K562 (cell line): ENCODE data around the gene CSF1. TPM values are rescaled to one million over a fixed set of nuclear protein-coding genes. Genes with fewer than 3 reads are reported as not detected.
A peak's percentile ranks its signal among the peaks of the same experiment; 100 is the strongest.

ENCODE experiments used
- ATAC-seq: fragments of 200-7000 bp; cut with Tn5 transposase; 3 replicates; pipeline ENCODE4 v1.9.1; 2020; ENCODE audit warnings: moderate library complexity
- BruUV-seq: library from RNA; stranded (reverse); fragments of 400-500 nt; replicated peaks from 2 replicates; lab custom pipeline; 2021; lab: Mats Ljungman, UMichigan
- CTCF ChIA-PET: fragments of 300-600 bp; formaldehyde crosslinking; extraction: SDS; loops from one replicate; lab custom pipeline; 2021; ENCODE audit warnings: low intra/inter-chr PET ratio; lab: Yijun Ruan, JAX
- POLR2A ChIA-PET: fragments of 300-600, 350-650 bp; sonication (Branson Sonifier 250); formaldehyde crosslinking; extraction: SDS; loops from one replicate; lab custom pipeline; 2021; ENCODE audit warnings: antibody characterized with exemption, inconsistent platforms; lab: Yijun Ruan, JAX
- DNase-seq, 4 experiments: peaks; one replicate each; pipeline versions ENCODE4 v3.0.0 to v3.0.0-alpha.2; 2011 to 2018; ENCODE audit warnings: low spot score in 3 of 4, mixed read lengths in 3 of 4; ENCODE audit errors: extremely low read depth in 1 of 4
- FAIRE-seq: peaks from 2 replicates; lab custom pipeline; 2011; peaks lifted over from hg19 to GRCh38; lab: Jason Lieb, UNC
- H2AFZ ChIP-seq: 2 replicates; pipeline ENCODE4 v1.6.0; 2011; ENCODE audit warnings: low read depth, low read length, control low read depth, inconsistent platforms
- H3K27ac ChIP-seq: fragments of 200-600 bp; 3 replicates; pipeline ENCODE4 v1.8.0; 2011; ENCODE audit warnings: low read depth, mild to moderate bottlenecking, control low read depth, inconsistent platforms, low read length, moderate library complexity, mixed read lengths; ENCODE audit errors: extremely low read depth
- H3K27me3 ChIP-seq, 2 experiments: fragments of 300-600 bp in 1 of 2; 2 replicates in 1 of 2; 3 replicates in 1 of 2; pipeline versions ENCODE4 v1.6.0 to v1.8.0; 2011; ENCODE audit warnings: inconsistent platforms in 2 of 2, low read length in 2 of 2, mild to moderate bottlenecking in 1 of 2, mixed read lengths in 1 of 2, moderate library complexity in 1 of 2; ENCODE audit not compliant: control insufficient read depth in 2 of 2, insufficient read depth in 2 of 2
- H3K36me3 ChIP-seq: fragments of 300-600 bp; 3 replicates; pipeline ENCODE4 v1.8.0; 2011; ENCODE audit warnings: mild to moderate bottlenecking, low read length, inconsistent platforms; ENCODE audit not compliant: control insufficient read depth, insufficient read depth
- H3K4me1 ChIP-seq, 2 experiments: fragments of 200-600 bp in 1 of 2; replicated peaks in 1 of 2; 2 replicates in 1 of 2; 3 replicates in 1 of 2; pipeline versions ENCODE4 v1.5.1 to v1.8.0; 2011; ENCODE audit warnings: inconsistent platforms in 2 of 2, low read length in 2 of 2, mild to moderate bottlenecking in 1 of 2, mixed read lengths in 1 of 2, moderate library complexity in 1 of 2; ENCODE audit not compliant: control insufficient read depth in 2 of 2, insufficient read depth in 2 of 2
- H3K4me2 ChIP-seq: 2 replicates; pipeline ENCODE4 v1.6.1; 2011; ENCODE audit warnings: low read length, control low read depth, inconsistent platforms, mixed read lengths; ENCODE audit not compliant: insufficient read depth
- H3K4me3 ChIP-seq: fragments of 200-600 bp; sonication (generic), shearing (Covaris generic); 2 replicates; pipeline ENCODE4 v1.5.1; 2016; ENCODE audit warnings: control low read depth, inconsistent platforms
- H3K79me2 ChIP-seq: fragments of 200-600 bp; 3 replicates; pipeline ENCODE4 v1.8.0; 2011; ENCODE audit warnings: low read length, inconsistent platforms; ENCODE audit not compliant: control insufficient read depth, insufficient read depth
- H3K9ac ChIP-seq, 2 experiments: 2 replicates each; pipeline versions ENCODE4 v1.6.0 to v1.6.1; 2011; ENCODE audit warnings: low read depth in 2 of 2, low read length in 2 of 2, control low read depth in 1 of 2, inconsistent platforms in 1 of 2, mild to moderate bottlenecking in 1 of 2, mixed read lengths in 1 of 2; ENCODE audit not compliant: insufficient read depth in 1 of 2
- H3K9me1 ChIP-seq: one replicate; pipeline ENCODE4 v1.6.0; 2011; ENCODE audit warnings: inconsistent platforms, mild to moderate bottlenecking, low read length, moderate library complexity; ENCODE audit not compliant: control insufficient read depth, insufficient read depth
- H3K9me3 ChIP-seq: replicated peaks from 2 replicates; pipeline ENCODE4 v1.5.1; 2011; ENCODE audit warnings: low read depth, low read length, inconsistent platforms; ENCODE audit not compliant: control insufficient read depth, insufficient read depth
- H4K20me1 ChIP-seq: replicated peaks from 2 replicates; pipeline ENCODE4 v1.6.1; 2011; ENCODE audit warnings: low read length, inconsistent platforms, mixed read lengths; ENCODE audit not compliant: control insufficient read depth, insufficient read depth
- MIER1 ChIP-seq: fragments of 450-650 bp; IDR thresholded peaks from 2 replicates; pipeline ENCODE4 v1.6.1; 2016; ENCODE audit warnings: antibody characterized with exemption, mild to moderate bottlenecking, low read depth
- POLR2B ChIP-seq: fragments of 450-650 bp; IDR thresholded peaks from 2 replicates; pipeline ENCODE4 v1.6.1; 2018; ENCODE audit warnings: low read depth; ENCODE audit not compliant: partially characterized antibody
- ZBTB34 ChIP-seq: fragments of 250-450 bp; sonication (Bioruptor Pico); IDR thresholded peaks from 2 replicates; pipeline ENCODE4 v1.8.0; 2021; ENCODE audit warnings: mild to moderate bottlenecking, moderate library complexity
- ZFP30 ChIP-seq: fragments of 250-450 bp; sonication (Bioruptor Pico); IDR thresholded peaks from 2 replicates; pipeline ENCODE4 v1.8.0; 2022; ENCODE audit warnings: moderate library complexity, mild to moderate bottlenecking, inconsistent platforms, borderline replicate concordance
- ZKSCAN3 ChIP-seq: fragments of 250-450 bp; sonication (Bioruptor Pico); IDR thresholded peaks from 2 replicates; pipeline ENCODE4 v1.4.0; 2020
- ZNF174 ChIP-seq: fragments of 250-450 bp; sonication (Bioruptor Pico); IDR thresholded peaks from 2 replicates; pipeline ENCODE4 v1.4.0; 2020; ENCODE audit warnings: mild to moderate bottlenecking
- WGBS: fragments of 100-300 bp; shearing (Covaris generic); methylation state at CpG from one replicate; pipeline ENCODE4 v1.1.6; 2016; ENCODE audit warnings: low coverage, mixed read lengths; ENCODE audit not compliant: insufficient coverage; ENCODE audit errors: missing lambda C conversion rate; 5-methylcytosine and 5-hydroxymethylcytosine counted together
- in situ Hi-C: fragments of 300-500 bp; cut with MboI; formaldehyde crosslinking; loops from 4 replicates; pipeline ENCODE4 v1.15.0; 2018; ENCODE audit warnings: inconsistent platforms, mixed read lengths
- intact Hi-C: fragments of 100-400 bp; cut with micrococcal nuclease; formaldehyde crosslinking; loops from 2 replicates; pipeline ENCODE4 v1.14.2; 2022
- polyA plus RNA-seq, 8 experiments: library from polyadenylated mRNA; depleted of rRNA in 4 of 8; stranded (reverse) in 5 of 8; unstranded in 3 of 8; fragments of >200 nt; fragmentation: Nextera tagmentation in 2 of 8; fragmentation: Illumina TruSeq in 1 of 8; extraction: Ambion mirVana in 2 of 8; extraction: Trizol in 1 of 8; gene quantifications; 2 replicates each; pipeline versions ENCODE4 v1.2.1 to v1.2.3, GENCODE V29; 2011 to 2014; ENCODE audit warnings: inconsistent platforms in 1 of 8, missing spikeins in 1 of 8
- total RNA-seq, 7 experiments: library from RNA; depleted of rRNA in 6 of 7; stranded (reverse); fragments of >200 nt in 6 of 7; fragmentation: Illumina TruSeq in 2 of 7; extraction: Trizol in 2 of 7; gene quantifications; 2 replicates each; pipeline versions ENCODE4 v1.2.1 to v1.2.3, GENCODE V29; 2011 to 2021; ENCODE audit warnings: low replicate concordance in 1 of 7

The CSF1 gene
- total and polyA plus RNA-seq, 9 of the 15 experiments (the other 6 are each of a cell fraction or from before 2014, with no cell fraction given) = 0.18 to 11.8 (median 2.8) TPM

- Histone ChIP-seq H3K9me3 (peaks cover 3% of the 10 kb centered on the region; the same call in 1 of the 2 replicates), H3K9ac (0 out of 4 replicates have a peak overlapping the region, but pooled peaks of 1 of the 2 experiments have one; percentile 16), H3K27ac (no peak overlapping the region), H3K27me3 (no peaks in the 10 kb centered on the region), H3K79me2 (no peaks in the 10 kb centered on the region), H2AFZ (no peak overlapping the region), H3K4me1 (peaks cover under 1 to 27% of the 10 kb centered on the region in 2 experiments; a peak in 4 of 5 replicates), H3K36me3 (peaks cover 70% of the 10 kb centered on the region; the same call in 2 of the 3 replicates), H3K9me1 (no peaks in the 10 kb centered on the region), H3K4me3 (no peak overlapping the region), H3K4me2 (no peak overlapping the region), H4K20me1 (no peaks in the 10 kb centered on the region)
- ChIA-PET CTCF (no interaction called here), POLR2A (interaction anchor here (1.0 to 1.4 kb wide), 4 partner anchors 11 to 60 kb away, joined by 3 to 5 read pairs (median 4); partner anchors contain the start of gene AHCYL1)
- DNase-seq (no peak), ATAC-seq (no peak), FAIRE-seq (no peak)
- TF ChIP-seq ZFP30 (CRISPR knock-in tag) (no peak), ZBTB34 (CRISPR knock-in tag) (no peak), ZKSCAN3 (CRISPR knock-in tag) (no peak), POLR2B (peak; percentile 6), ZNF174 (no peak), MIER1 (no peak)
- BruUV-seq = no TSS peak
- intact Hi-C loops = no loop called here
- in situ Hi-C loops = no loop called here
- 72% methylated on average over 4 of the region's 5 CpGs for WGBS
Observed at GRCh38 chr1:109924316-109924715, 13.7 kb downstream of the CSF1 start.
